NB4 (cell line): ENCODE data around the gene RAB8A.

ENCODE experiments used
- DNase-seq: peaks from one replicate; pipeline ENCODE4 v3.0.0; 2010; ENCODE audit warnings: low read depth
- H3K4me3 ChIP-seq: one replicate; pipeline ENCODE4 v1.5.1; 2011; ENCODE audit warnings: mild to moderate bottlenecking, low read depth, low read length, moderate library complexity
- CTCF ChIP-seq: IDR thresholded peaks from one replicate; pipeline ENCODE4 v1.5.1; 2012; ENCODE audit warnings: low read depth, low read length
- MAX ChIP-seq: IDR thresholded peaks from 2 replicates; pipeline ENCODE4 v1.6.1; 2011; ENCODE audit warnings: low read depth, low read length
- MYC ChIP-seq: IDR thresholded peaks from 2 replicates; pipeline ENCODE4 v1.6.1; 2011; ENCODE audit warnings: low read depth, low read length
- POLR2A ChIP-seq: IDR thresholded peaks from 2 replicates; pipeline ENCODE4 v1.6.1; 2011; ENCODE audit warnings: mild to moderate bottlenecking; ENCODE audit not compliant: insufficient read length; ENCODE audit errors: extremely low read depth

RAB8A gene

GRCh38 chr19:16089010-16089846, 22.5 kb upstream of the RAB8A start:
- no peak for DNase-seq
- H3K4me3 ChIP-seq, result no peak overlapping the region
- TF ChIP-seq MYC, result no peak
- TF ChIP-seq CTCF, result no peak
- no peak for TF ChIP-seq POLR2A
- no peak for TF ChIP-seq MAX

- TF ChIP-seq POLR2A, result no peak
- H3K4me3 ChIP-seq, result no peak overlapping the region
- DNase-seq, result no peak
Measured at GRCh38 chr19:16091546-16092475, 19.9 kb upstream of the RAB8A start.

GRCh38 chr19:16094360-16095070, 17.2 kb upstream of the RAB8A start:
- no peak overlapping the region for H3K4me3 ChIP-seq
- no peak for TF ChIP-seq CTCF
- no peak for TF ChIP-seq POLR2A
- no peak for TF ChIP-seq MYC
- no peak for TF ChIP-seq MAX
- DNase-seq, result no peak

- TF ChIP-seq MAX (no peak), MYC (no peak), POLR2A (no peak), CTCF (no peak)
- H3K4me3 ChIP-seq, result no peak overlapping the region
- DNase-seq, result peak; percentile 57
Measured at GRCh38 chr19:16095071-16095571, 16.6 kb upstream of the RAB8A start.

- DNase-seq, result no peak
- no peak for TF ChIP-seq MAX
- no peak for TF ChIP-seq MYC
Measured at GRCh38 chr19:16096280-16096855, 15.3 kb upstream of the RAB8A start.

GRCh38 chr19:16098416-16098768, 13.3 kb upstream of the RAB8A start:
- TF ChIP-seq POLR2A, result no peak
- no peak for TF ChIP-seq CTCF
- TF ChIP-seq MYC, result no peak
- TF ChIP-seq MAX, result no peak
- H3K4me3 ChIP-seq, result no peak overlapping the region
- no peak for DNase-seq

More at GRCh38 chr19:16096280-16096855, 15.3 kb upstream of the RAB8A start:
- no peak overlapping the region for H3K4me3 ChIP-seq
